ENCODE data around the gene PRTG.
"Not testable (repeated sequence)": the region's sequence is repeated elsewhere in the genome, so short reads cannot be mapped to it uniquely, and the experiment has no call there.

Gene PRTG

DNA sequence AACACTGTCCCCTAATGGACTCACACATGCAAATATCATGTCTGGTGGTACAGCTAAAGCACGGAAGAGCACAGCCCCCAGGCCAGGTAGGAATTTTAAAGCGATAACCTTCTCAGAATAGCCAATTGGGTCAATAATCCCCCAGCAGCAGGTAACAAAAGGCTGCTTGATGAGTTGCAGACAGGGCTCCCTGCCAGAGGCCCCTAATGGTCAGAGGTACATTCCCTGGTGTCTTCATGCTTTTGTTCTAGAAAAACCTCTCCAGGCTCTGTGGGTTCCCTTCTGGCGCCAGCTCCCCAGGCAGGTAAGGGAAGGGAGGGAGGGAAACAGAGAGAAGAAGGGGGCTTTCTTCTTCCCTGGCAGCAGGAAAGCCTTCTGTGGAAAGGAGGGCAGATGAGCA is 43.4 kb upstream of the PRTG start:
- Histone ChIP-seq H3K79me2 (ENCODE audit: insufficient read depth, low read depth) (no peaks in the 10 kb centered on the region), H3K27me3 (ENCODE audit: insufficient read depth, low read depth) (no peaks in the 10 kb centered on the region), H3K27ac (no peak overlapping the region), H2AFZ (ENCODE audit: low read depth) (no peak overlapping the region), H3K36me3 (ENCODE audit: insufficient read depth) (no peaks in the 10 kb centered on the region), H3K4me1 (ENCODE audit: low read depth, poor library complexity, severe bottlenecking) (no peaks in the 10 kb centered on the region), H3K9ac (no peak overlapping the region), H3K4me2 (no peak overlapping the region), H4K20me1 (ENCODE audit: insufficient read depth) (no peaks in the 10 kb centered on the region), H3K4me3 (IDR thresholded peaks at IDR 0.05; ENCODE audit: insufficient read depth, low read depth, low read length) (no peak overlapping the region)
- TF ChIP-seq, protein P1, sequence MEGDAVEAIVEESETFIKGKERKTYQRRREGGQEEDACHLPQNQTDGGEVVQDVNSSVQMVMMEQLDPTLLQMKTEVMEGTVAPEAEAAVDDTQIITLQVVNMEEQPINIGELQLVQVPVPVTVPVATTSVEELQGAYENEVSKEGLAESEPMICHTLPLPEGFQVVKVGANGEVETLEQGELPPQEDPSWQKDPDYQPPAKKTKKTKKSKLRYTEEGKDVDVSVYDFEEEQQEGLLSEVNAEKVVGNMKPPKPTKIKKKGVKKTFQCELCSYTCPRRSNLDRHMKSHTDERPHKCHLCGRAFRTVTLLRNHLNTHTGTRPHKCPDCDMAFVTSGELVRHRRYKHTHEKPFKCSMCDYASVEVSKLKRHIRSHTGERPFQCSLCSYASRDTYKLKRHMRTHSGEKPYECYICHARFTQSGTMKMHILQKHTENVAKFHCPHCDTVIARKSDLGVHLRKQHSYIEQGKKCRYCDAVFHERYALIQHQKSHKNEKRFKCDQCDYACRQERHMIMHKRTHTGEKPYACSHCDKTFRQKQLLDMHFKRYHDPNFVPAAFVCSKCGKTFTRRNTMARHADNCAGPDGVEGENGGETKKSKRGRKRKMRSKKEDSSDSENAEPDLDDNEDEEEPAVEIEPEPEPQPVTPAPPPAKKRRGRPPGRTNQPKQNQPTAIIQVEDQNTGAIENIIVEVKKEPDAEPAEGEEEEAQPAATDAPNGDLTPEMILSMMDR (conservative IDR thresholded peaks at IDR 0.05; ENCODE audit: low read depth, low read length), result no peak

DNA sequence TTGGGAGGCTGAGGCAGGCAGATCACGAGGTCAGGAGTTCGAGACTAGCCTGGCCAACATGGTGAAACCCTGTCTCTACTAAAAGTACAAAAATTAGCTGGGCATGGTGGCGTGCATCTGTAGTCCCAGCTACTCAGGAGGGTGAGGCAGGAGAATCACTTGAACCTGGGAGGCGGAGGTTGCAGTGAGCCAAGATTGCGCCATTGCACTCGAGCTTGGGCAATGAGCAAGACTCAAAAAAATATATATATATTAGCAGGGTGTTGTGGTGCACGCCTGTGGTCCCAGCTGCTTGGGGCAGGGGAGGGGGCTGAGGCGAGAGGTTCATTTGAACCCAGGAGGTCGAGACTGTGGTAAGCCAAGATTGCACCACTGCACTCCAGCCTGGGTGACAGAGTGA is 42.6 kb upstream of the PRTG start:
- not testable (repeated sequence) for H3K4me3 ChIP-seq (IDR thresholded peaks at IDR 0.05; ENCODE audit: insufficient read depth, low read depth, low read length); H3K9ac ChIP-seq; H3K79me2 ChIP-seq (ENCODE audit: insufficient read depth, low read depth); H3K36me3 ChIP-seq (ENCODE audit: insufficient read depth); H3K27ac ChIP-seq; H3K4me1 ChIP-seq (ENCODE audit: low read depth, poor library complexity, severe bottlenecking); H2AFZ ChIP-seq (ENCODE audit: low read depth); H4K20me1 ChIP-seq (ENCODE audit: insufficient read depth); H3K27me3 ChIP-seq (ENCODE audit: insufficient read depth, low read depth); H3K4me2 ChIP-seq

DNA sequence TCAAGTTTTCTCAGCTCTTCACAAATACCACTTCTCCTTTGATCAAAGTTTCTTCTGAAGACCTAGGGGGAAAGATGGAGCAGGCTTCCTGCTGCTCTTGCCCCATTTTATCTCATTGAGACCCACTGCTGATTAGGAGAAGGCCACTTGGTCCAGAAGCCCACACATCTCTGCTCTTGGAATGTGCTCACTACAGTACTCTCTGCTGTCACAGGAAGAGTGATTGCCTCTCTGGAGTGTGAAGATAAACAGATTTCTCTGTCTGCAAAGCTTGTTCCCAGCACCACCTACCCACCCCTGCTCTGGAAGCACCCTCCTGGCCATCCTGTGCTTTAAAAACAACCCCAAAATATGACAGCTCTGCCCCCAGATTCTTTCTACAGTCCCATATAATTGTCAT is 41.3 kb upstream of the PRTG start:
- Histone ChIP-seq H4K20me1 (ENCODE audit: insufficient read depth) (no peaks in the 10 kb centered on the region), H3K4me2 (no peak overlapping the region), H3K27ac (no peak overlapping the region), H3K79me2 (ENCODE audit: insufficient read depth, low read depth) (no peaks in the 10 kb centered on the region), H3K27me3 (ENCODE audit: insufficient read depth, low read depth) (no peaks in the 10 kb centered on the region), H3K9ac (no peak overlapping the region), H2AFZ (ENCODE audit: low read depth) (no peak overlapping the region), H3K4me3 (IDR thresholded peaks at IDR 0.05; ENCODE audit: insufficient read depth, low read depth, low read length) (no peak overlapping the region), H3K36me3 (ENCODE audit: insufficient read depth) (no peaks in the 10 kb centered on the region), H3K4me1 (ENCODE audit: low read depth, poor library complexity, severe bottlenecking) (no peaks in the 10 kb centered on the region)
- TF ChIP-seq, protein P1 (conservative IDR thresholded peaks at IDR 0.05; ENCODE audit: low read depth, low read length), result no peak

DNA sequence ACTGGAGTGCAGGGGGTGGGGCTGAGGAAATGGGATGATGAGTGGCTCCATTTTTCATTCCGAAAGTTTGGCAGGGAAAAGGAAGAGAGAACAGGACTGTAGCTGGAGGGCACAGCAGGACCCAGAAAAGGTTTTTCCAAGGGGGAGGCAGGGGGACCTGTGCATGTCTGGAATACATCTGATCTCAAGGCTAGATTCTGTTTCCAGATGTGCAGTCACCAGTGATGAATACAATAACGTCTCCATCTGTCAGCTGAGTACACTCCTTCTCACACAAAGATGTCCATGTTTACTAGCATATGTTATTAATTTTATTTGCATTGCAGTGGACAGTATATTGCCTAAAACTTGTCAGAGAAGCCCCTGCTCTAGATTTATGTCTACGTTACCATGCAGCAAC is 39.9 kb upstream of the PRTG start:
- Histone ChIP-seq H4K20me1 (ENCODE audit: insufficient read depth) (no peaks in the 10 kb centered on the region), H2AFZ (ENCODE audit: low read depth) (no peak overlapping the region), H3K9ac (no peak overlapping the region), H3K36me3 (ENCODE audit: insufficient read depth) (no peaks in the 10 kb centered on the region), H3K4me3 (IDR thresholded peaks at IDR 0.05; ENCODE audit: insufficient read depth, low read depth, low read length) (no peak overlapping the region), H3K27me3 (ENCODE audit: insufficient read depth, low read depth) (no peaks in the 10 kb centered on the region), H3K27ac (no peak overlapping the region), H3K4me1 (ENCODE audit: low read depth, poor library complexity, severe bottlenecking) (no peaks in the 10 kb centered on the region), H3K4me2 (no peak overlapping the region), H3K79me2 (ENCODE audit: insufficient read depth, low read depth) (no peaks in the 10 kb centered on the region)
- TF ChIP-seq, protein P1 (conservative IDR thresholded peaks at IDR 0.05; ENCODE audit: low read depth, low read length), result no peak

DNA sequence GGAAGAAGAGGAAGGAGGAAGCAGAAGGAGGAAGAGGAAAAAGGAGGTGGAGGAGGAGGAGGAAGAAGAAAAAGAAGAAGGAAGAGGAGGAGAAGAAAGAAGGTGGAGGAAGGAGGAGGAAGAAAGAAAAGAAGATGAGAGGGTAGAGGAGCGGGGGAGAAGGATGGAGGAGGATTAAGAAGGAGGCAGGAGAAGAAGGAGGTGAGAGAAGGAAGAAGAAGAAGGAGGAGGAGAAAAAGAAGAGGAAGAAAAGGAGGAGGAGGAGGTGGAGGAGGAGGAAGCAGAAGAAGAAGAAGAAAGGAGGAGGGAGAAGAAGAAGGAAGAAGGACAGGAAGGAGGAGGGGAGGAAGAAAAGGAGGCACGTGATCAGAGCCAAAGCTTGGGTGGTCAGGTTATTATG is 37.3 kb upstream of the PRTG start:
- H3K79me2 ChIP-seq (ENCODE audit: insufficient read depth, low read depth), result no peaks in the 10 kb centered on the region
- TF ChIP-seq, protein P1 (conservative IDR thresholded peaks at IDR 0.05; ENCODE audit: low read depth, low read length), result no peak
- no peak overlapping the region for H3K27ac ChIP-seq
- no peaks in the 10 kb centered on the region for H3K36me3 ChIP-seq (ENCODE audit: insufficient read depth)
- no peaks in the 10 kb centered on the region for H4K20me1 ChIP-seq (ENCODE audit: insufficient read depth)
- H2AFZ ChIP-seq (ENCODE audit: low read depth), result no peak overlapping the region
- H3K4me2 ChIP-seq, result no peak overlapping the region
- H3K4me3 ChIP-seq (IDR thresholded peaks at IDR 0.05; ENCODE audit: insufficient read depth, low read depth, low read length), result no peak overlapping the region
- no peaks in the 10 kb centered on the region for H3K4me1 ChIP-seq (ENCODE audit: low read depth, poor library complexity, severe bottlenecking)
- H3K27me3 ChIP-seq (ENCODE audit: insufficient read depth, low read depth), result no peaks in the 10 kb centered on the region
- H3K9ac ChIP-seq, result no peak overlapping the region

Data from KMS-11 (cell line).